Measurements from ENCODE around the gene TMC1.

- TF ChIP-seq POLR2AphosphoS5 (IDR thresholded peaks at IDR 0.05), result no peak
- TF ChIP-seq CTCF (IDR thresholded peaks at IDR 0.05), result no peak
- no peak for TF ChIP-seq POLR2A (IDR thresholded peaks at IDR 0.05)
- TF ChIP-seq EP300 (IDR thresholded peaks at IDR 0.05; ENCODE audit: low read depth), result no peak
These were observed 153.6 kb downstream of the TMC1 start for GRCh38 chr9:72674961-72675360.

Data from transverse colon (tissue), 4 donors.